GM19438 (cell line): ENCODE results near the gene FOS.

Source experiments
- ATAC-seq: cut with Tn5 transposase; IDR thresholded peaks from one replicate; pipeline ENCODE4 v1.9.1; 2021; ENCODE audit warnings: low read depth; ENCODE audit not compliant: unreplicated experiment

The FOS gene

GRCh38 chr14:75249958-75250336 is 28.7 kb upstream of the FOS start:
- peak; percentile 32 for ATAC-seq

- ATAC-seq: no peak
These were observed 27.8 kb upstream of the FOS start for GRCh38 chr14:75250800-75251199.

- no peak for ATAC-seq
These were observed 26.3 kb upstream of the FOS start for GRCh38 chr14:75252254-75252837.

- ATAC-seq: no peak
These were observed 24.2 kb upstream of the FOS start for GRCh38 chr14:75254381-75254822.

GRCh38 chr14:75254901-75255584 is 23.6 kb upstream of the FOS start:
- ATAC-seq: no peak

- peak; percentile 33 for ATAC-seq
These were observed 20.4 kb upstream of the FOS start for GRCh38 chr14:75258079-75258802.

- ATAC-seq: peak; percentile 95
These were observed 19.7 kb upstream of the FOS start for GRCh38 chr14:75258803-75259509.

- no peak for ATAC-seq
These were observed 19.1 kb upstream of the FOS start for GRCh38 chr14:75259510-75259855.

- ATAC-seq: no peak
These were observed 18.4 kb upstream of the FOS start for GRCh38 chr14:75260025-75260763.

- no peak for ATAC-seq
These were observed 16.8 kb upstream of the FOS start for GRCh38 chr14:75261820-75262219.

GRCh38 chr14:75262641-75263040 is 16.0 kb upstream of the FOS start:
- ATAC-seq: no peak

GRCh38 chr14:75264036-75264435 is 14.6 kb upstream of the FOS start:
- ATAC-seq: no peak

GRCh38 chr14:75267141-75267721 is 11.4 kb upstream of the FOS start:
- ATAC-seq: no peak

- ATAC-seq: no peak
These were observed 9.7 kb upstream of the FOS start for GRCh38 chr14:75268633-75269550.

- no peak for ATAC-seq
These were observed 7.1 kb upstream of the FOS start for GRCh38 chr14:75271514-75271913.

GRCh38 chr14:75273272-75274049 is 5.2 kb upstream of the FOS start:
- ATAC-seq: no peak

GRCh38 chr14:75274050-75274898 is 4.4 kb upstream of the FOS start:
- ATAC-seq: no peak
